ENCODE data around the gene ELP6.
A peak's percentile ranks its signal among the peaks of the same experiment; 100 is the strongest.
"Not testable (repeated sequence)": the region's sequence is repeated elsewhere in the genome, so short reads cannot be mapped to it uniquely, and the experiment has no call there.

Gene ELP6

DNA sequence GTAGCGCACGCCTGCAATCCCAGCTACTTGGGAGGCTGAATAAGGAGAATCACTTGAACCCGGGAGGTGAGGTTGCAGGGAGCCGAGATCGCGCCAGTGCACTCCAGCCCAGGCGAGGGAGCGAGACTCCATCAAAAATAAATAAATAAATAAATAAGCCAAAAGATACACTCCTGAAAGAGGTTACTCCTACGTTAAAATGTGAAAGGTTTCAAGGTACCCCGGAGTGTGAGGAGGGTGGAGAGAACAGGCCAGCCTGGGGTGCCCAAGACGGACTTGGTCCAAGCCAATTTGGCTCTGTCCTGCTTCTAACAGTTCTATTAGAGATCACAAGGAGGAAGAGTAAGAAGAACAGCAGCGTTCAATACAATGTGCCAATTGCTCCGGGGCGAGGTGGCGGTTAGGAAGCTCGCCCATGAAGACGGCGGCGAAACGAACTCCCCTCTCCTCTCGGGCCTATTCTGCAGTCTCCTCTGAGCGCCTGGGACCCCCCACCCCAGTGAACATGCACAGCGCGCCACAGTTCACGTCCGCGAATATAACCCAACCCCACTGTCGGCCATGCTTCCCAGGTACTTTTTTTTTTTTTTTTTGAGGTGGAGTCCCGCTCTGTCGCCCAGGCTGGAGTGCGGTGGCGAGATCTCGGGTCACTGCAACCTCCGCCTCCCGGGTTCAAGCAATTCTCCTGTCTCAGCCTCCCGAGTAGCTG lies 942 bp downstream of the ELP6 start:
- DNase-seq (ENCODE audit: low read depth): no peak

DNA sequence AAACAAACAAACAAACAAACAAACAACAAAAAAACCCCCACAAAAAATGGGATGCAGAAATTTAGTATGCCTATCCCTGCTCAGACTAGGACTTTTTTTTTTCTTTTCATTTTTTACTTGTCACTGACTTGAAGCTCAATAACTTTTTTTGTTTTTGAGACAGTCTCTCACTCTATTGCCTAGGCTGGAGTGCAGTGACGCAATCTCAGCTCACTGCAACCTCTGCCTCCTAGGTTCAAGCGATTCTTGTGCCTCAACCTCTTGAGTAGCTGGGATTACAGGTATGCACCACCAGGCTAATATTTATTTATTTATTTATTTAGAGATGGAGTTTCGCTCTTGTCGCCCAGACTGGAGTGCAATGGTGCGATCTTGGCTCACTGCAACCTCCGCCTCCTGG lies 8.2 kb downstream of the ELP6 start:
- not testable (repeated sequence) for DNase-seq (ENCODE audit: low read depth)

DNA sequence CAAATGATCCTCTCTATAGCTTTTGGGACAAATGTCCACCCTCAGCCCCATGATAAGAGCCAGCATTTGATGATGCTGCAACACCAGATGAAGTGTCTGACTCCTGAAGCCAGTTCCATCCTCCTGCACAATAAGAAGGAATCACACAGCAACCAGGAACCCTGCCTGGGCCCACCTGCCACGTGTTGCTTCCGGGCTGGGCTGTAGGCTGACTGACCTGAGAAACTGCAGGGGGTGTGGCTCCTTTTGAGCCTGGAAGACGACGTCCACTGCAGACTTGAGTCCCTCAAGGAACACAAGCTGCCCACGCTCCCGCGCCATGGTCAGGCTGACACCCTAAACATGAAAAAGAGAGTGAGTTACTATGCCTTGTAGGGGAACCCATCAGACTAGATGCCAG lies 9.4 kb downstream of the ELP6 start:
- DNase-seq (ENCODE audit: low read depth): no peak

DNA sequence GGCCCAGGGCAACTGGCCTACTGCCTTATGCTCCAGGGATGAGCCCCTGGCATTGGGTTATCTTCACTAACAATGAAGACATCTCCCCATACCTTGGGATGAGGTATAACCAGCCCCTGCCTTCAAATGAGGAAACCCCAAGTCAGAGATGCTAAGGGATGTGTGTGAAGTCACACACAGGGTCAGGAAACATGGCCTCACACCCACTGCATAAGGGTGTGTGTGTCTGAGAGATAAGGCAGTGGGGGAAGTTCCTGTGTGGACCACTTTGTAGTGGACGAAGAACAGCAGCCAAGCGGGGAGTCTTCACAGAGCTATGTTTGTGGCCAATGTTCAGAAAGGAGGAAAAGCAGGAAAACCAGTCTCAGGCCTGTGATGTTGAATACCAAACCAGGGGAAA lies 10.5 kb downstream of the ELP6 start:
- no peak for DNase-seq (ENCODE audit: low read depth)

DNA sequence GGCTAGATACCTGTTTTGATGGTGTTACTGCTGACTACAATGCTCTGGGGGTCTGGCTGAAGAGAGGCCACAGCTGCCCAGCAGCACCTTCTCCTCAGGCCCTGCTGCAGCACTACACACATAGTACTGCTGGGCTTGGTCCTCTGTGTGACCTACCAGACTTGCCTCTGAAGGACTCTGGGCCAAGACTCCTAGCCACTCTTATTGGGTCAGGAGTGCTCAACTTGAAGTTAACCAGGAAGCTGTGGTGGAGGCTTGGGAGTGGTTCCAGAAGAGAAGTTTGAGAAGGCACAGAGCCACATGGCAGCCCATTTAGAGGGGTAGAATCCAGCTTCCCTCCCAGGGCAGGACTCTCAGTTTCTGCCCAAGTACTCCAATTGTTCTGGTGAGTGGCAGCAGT lies 16.6 kb downstream of the ELP6 start:
- no peak for DNase-seq (ENCODE audit: low read depth)

DNA sequence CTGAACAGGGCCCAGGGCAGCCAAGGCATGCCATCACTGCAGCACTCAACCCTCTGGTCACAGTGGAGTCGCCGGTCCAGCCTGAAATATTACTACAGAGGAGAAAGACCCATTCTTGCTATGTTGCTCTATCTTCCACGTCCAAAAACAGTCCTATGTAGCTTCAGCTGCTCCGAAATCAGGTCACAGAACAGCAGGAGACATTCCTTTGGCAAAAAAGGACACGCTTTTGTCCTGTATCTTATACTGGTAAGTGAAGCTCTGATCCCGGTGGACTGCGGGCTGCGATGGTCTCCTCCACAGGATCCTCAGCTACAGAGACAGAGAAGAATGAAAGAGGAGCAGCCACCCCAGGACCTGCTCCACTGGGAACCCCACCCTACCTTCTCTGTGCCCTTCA lies 17.6 kb downstream of the ELP6 start:
- no peak for DNase-seq (ENCODE audit: low read depth)

DNA sequence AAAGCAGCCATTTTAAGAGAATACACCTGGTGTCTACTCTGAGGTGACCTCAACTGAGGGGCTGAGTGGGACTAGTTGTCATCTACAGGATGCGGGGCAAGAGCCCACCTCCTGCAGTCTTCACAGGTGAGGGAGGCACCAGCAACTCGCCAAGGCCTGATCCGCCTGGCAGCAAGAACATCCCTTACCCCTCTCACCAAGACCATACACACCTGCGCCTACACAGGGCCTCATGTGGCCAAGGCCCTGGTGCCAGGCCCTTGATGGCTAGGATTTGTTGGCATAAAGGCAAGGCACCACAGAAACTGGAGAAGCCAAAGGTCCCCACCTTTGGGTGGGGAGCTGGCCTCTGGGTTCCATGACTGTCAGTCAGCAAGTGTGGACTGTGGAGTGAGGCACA lies 18.4 kb downstream of the ELP6 start:
- no peak for DNase-seq (ENCODE audit: low read depth)

DNA sequence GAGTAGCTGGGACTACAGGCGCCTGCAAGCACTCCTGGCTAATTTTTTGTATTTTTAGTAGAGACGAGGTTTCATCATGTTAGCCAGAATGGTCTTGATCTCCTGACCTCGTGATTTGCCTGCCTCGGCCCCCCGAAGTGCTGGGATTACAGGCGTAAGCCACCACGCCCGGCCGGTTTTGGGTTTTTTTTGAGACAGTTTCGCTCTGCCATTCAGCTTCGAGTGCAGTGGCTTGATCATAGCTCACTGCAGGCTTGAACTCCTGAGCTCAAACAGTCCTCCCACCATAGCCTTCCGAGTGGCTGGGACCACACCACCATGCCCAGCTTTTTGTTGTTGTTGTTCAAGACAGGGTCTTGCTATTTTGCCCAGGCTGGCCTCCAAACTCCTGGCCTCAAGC lies 21.7 kb downstream of the ELP6 start:
- DNase-seq (ENCODE audit: low read depth): no peak

DNA sequence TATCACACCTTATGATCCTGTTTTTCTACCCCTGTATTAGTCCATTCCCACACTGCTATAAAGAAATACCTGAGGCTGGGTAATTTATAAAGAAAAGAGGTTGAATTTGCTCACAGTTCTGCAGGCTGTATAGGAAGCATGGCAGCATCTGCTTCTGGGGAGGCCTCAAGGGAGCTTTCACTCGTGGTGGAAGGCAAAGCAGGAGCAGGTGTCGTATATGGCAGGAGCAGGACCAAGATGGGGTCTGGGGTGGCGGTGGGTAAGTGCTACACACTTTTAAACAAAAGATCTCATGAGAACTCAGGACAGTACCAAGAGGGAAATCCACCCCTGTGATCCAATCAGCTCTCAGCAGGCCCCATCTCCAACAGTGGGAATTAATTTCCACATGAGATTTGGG lies 22.3 kb downstream of the ELP6 start:
- no peak for DNase-seq (ENCODE audit: low read depth)

DNA sequence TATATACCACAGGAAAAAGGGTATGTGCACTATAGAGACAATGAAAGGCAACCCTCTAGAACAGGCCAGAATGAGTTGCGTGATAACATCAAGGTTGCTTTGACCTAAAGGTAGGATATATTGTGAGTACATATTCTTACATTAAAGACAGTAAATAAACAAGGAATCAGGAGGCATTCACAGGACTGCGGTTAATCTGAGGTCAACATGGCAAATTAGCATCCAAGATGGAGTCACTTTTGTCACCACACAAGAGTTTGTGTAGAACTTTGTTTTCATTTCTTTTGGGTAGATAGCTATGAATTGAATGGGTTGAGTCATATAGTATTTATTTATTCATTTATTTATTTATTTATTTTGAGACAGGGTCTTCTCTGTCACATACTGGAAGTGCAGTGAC lies 26.2 kb downstream of the ELP6 start:
- DNase-seq (ENCODE audit: low read depth): no peak

DNA sequence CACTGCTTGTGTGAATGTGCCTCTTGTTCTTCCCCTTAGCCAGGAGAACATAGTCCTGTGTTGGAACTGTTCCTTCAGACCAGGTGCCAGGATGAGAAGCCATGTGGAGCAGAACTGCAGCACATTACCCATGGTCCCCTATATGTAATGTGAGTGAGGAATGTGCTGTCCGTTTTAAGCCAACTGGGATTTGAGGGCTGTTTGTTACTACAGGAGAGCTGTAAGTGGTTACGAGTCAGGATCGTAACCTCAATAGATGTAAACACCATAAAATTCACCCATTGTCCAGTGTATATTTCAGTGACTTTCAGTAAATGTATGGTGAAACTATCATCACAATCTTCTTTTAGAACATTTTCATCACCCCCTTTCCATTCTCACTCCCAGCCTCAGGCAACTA lies 27.7 kb downstream of the ELP6 start:
- DNase-seq (ENCODE audit: low read depth): no peak

DNA sequence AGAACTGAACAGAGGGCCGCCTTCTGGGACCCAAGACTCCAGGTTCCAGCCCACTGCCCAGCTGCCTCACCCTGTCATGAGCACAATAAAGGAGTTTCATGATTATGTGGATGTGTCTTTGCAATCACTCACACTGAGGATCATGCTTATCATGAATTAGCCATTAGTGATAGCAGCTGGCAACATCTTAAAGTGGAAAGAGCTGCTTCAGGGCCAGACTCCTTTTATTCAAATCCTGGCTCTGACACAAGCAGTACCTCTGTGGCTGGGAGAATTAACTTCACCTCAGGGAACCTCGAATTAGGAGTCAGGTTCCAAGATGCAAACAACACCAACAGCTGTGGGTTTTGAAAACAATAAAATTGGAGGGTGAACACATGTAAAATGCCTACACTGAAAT lies 31.1 kb downstream of the ELP6 start:
- DNase-seq (ENCODE audit: low read depth): no peak

DNA sequence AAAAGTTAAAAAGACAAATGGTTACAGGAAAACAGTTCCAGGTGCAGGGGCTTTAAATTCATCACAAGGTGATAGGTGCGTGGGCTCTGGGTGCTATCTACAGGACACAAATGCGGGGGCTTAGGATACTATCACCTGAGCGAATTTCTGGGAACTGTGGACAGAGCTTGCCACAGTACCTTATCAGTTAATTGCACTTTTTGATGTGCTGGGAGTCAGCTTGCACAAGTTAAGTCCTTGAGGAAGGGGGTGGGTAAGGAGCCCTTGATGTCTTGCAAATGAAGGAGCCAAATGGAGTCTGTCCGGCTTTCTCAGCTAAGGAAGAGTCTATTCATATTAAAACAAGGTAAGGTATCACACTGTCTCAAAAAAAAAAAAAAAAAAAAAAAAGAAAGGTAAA lies 31.7 kb downstream of the ELP6 start:
- DNase-seq (ENCODE audit: low read depth): not testable (repeated sequence)

DNA sequence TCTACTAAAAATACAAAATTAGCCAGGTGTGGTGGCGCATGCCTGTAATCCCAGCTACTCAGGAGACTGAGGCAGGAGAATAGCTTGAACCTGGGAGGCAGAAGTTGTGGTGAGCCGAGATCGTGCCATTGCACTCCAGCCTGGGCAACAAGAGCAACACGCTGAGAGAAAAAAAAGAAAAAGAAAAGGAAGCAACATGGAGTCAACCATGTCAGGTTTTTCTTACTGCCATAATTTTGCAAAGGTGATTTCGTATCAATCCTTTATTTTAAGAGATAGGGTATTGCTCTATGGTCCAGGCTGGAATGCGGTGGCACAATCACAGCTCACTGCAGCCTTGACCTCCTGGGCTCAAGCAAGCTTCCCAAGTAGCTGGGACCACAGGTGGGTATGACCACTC lies 33.2 kb downstream of the ELP6 start:
- DNase-seq (ENCODE audit: low read depth): not testable (repeated sequence)

DNA sequence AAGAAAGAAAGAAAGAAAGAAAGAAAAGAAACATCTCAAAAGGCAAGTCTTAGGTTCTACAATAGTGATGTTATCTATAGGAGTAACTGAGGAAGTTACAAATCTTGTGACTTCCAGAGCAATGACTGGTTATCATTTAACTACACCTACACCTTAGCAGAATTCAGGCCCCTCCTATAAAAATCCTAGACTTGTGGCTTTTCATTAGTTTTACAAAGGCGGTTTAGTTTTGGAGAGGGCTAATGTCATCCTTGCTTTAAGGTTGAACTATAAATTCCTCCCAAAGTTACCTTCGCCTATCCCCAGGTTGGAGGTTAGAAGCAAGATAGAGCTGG lies 33.7 kb downstream of the ELP6 start:
- no peak for DNase-seq (ENCODE audit: low read depth)

DNA sequence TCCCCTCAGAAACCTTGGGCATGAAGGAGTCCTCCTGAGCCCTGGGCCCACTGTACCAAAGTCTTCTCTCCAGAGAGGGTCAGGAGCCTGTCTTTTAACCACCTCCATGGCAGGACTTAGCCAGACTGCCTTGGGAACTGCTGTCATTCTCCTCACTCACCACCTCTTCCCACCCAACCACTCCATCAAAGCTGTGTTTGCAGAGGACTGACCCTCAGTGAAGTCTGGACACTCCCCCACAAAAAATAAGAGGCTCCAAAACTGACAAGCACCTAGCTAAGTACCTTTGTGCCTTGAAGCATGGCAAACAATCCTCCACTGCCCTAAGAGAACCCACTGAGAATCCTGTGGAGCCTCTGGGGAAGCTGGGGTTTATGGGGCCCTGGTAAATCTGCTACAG lies 35.5 kb downstream of the ELP6 start:
- DNase-seq (ENCODE audit: low read depth): no peak

DNA sequence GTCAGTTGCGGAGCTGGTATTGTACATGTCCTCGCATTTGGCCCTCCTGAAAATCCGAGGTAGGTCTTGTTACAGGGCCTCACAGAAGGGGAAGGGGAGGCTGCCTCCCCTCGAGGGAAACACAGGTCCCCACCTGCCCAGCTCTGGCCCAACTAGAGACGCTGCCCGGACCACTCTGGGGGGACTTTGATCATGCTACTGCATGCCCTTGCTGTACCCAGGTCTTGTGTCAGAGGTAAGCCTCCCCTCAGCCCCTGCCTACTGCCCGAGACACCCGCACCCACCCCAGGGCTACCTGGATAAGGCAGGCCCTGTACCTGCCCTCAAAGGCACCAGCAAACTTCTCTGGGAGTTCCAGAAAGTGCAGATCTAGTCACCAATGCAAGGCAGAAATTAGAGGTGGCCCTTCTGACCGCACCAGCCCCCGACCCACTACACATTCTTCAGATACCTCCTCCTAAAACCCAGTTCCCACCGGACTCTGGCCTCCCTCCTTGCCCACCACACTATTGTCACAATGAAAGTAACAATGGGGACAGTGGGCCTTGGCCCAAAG lies 36.8 kb downstream of the ELP6 start:
- DNase-seq (ENCODE audit: low read depth): no peak

DNA sequence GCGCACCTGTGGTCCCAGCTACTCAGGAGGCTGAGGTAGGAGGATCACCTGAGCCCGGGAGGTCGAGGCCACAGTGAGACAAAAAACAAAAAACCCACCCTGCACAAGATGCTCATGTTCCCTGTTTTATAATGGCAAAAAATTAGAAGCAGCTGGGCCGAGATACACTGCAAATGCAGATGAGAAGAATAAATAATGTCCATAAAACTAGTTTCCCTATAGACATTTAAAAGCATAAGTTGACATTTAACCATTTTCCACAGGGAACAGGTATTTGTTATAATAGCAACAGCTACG lies 37.2 kb downstream of the ELP6 start:
- no peak for DNase-seq (ENCODE audit: low read depth)

DNA sequence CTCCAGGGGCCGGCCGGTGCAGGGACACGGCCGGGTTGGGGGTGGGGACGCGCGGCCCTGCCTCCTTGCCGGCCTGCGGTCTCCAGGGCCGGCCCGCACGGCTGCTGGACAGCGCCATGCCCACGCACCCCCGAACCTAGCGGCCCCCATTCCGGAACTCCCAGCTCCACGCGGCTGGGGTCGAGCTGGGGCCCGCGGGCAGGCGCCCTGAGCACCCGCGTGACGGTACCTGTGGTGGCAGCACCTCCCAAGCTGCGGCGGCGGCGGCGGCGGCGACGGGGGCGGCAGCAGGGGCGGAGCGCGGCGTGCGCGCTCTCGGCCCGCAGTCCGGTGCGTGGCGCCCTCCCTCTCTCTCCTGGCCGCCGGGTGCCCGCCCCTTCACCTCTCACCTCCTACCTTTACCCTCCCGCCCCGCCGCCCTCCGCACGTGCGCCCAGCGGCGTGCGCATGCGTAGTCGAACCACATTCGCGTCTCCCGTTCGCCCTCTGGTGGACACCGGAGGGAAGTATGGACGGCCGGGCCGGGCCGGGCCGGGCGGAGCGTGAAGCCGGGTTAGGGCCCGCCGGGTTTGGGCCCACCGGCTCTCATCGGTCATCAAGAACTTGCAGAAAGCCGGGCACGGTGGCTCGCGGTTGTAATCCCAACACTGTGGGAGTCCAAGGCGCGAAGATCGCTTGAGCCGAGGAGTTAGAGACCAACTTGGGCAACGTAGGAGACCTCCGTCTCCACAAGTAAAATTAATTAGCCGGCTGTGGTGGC lies 37.8 kb downstream of the ELP6 start, which contains the start of gene SCAP:
SCAP (minus strand) TSS at position 372 of the 760 bp plus-strand sequence. CDS start 32,948 bp downstream, outside the sequence.
- peak; percentile 93 for DNase-seq (ENCODE audit: low read depth)

DNA sequence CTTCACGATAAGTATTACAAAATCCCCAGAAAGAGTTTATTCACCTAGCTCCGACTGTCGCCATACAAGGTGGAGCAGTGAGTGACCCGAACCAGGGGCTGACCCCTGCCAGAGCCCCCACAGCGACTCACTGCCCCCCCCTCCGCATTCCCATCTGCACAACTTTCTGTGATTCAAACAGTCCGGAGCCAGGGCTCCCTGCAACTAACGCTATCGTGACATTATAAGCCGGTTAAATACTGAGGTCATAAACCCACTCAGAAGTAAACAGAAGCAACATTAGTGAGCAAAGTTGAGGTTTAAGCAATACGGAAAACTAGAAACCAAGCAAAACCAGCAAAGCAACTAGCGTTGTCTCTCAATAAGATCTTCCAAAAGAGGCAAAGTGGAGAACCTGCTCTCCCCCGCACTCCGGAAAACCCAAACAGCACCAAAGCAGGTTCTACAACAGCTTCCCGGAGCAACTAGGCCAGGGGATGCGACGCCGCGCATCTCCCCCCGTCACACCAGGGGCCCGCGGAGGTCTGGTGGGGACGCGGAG lies 38.4 kb downstream of the ELP6 start:
- no peak for DNase-seq (ENCODE audit: low read depth)

DNA sequence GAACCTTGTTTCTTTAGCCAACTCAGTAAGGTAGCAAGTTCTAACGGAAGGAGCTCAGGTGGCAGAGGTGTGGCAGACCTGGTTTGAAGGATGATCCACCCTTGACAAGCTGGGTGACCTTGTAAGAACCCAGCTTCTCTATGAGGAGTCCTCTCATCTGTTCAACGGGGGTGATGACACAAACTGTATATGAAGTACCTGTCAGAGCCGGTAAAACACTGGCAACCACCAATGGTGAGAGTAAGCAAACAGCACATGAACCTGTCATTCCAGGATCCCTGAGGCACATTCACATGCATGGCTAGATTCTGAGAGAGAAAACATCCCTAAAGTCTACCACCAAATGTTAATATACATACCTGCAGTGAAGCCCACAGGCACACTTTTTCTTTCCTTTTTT lies 40.1 kb downstream of the ELP6 start:
- DNase-seq (ENCODE audit: low read depth): no peak

DNA sequence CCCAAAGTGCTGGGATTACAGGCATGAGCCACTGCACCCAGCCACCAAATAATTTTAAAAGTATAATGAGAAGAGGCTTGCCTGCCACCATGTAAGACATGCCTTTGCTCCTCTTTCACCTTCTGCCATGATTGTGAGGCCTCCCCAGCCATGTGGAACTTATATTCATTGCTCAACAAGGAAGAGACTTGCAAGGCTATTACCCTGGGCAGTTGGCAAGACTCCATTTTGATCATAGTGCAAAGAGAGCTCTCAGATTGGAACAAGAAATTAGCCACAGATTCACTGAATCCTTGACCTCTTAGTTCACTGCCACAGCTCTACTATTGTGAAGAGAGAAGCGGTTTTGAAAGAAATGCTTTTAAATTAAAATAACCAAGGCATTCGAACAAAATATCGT lies 43.9 kb downstream of the ELP6 start:
- no peak for DNase-seq (ENCODE audit: low read depth)

DNA sequence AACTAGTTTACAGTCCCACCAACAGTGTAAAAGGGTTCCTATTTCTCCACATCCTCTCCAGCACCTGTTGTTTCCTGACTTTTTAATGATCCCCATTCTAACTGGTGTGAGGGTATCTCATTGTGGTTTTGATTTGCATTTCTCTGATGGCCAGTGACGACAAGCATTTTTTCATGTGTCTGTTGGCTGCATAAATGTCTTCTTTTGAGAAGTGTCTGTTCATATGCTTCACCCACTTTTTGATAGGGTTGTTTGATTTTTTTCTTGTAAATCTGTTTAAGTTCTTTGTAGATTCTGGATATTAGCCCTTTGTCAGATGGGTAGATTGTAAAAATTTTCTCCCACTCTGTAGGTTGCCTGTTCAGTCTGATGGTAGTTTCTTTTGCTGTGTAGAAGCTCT lies 45.2 kb downstream of the ELP6 start:
- not testable (repeated sequence) for DNase-seq (ENCODE audit: low read depth)

DNA sequence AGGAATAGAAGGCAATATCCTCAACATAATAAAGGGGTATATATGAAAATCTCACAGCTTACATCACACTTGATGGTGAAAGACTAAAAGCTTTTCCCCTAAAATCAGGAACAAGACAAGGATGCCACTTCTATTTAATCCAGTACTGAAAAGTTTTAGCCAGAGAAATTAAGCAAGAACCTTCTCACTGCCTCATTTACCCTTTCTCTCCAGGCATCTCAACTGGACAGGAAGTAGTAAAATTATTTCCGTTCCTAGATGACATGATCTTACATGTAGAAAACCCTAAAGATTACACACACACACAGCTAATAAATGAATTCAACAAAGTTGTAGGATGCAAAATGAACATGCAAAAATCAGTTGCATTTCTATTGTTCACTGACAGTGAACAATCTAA lies 48.9 kb downstream of the ELP6 start:
- no peak for DNase-seq (ENCODE audit: low read depth)

All from activated gamma-delta T cell treated with anti-CD3 and anti-CD28 coated beads, Interleukin-2, amount 50 U/mL, for 16 hours (primary cell).